Measurements from ENCODE around the gene INSYN2B. TPM values are rescaled to one million over a fixed set of nuclear protein-coding genes. Genes with fewer than 3 reads are reported as not detected.

The INSYN2B gene
- polyA plus RNA-seq, 1 donor (not counting 4 experiments of a cell fraction or from before 2014, with no cell fraction given) = 0.16 TPM

DNA sequence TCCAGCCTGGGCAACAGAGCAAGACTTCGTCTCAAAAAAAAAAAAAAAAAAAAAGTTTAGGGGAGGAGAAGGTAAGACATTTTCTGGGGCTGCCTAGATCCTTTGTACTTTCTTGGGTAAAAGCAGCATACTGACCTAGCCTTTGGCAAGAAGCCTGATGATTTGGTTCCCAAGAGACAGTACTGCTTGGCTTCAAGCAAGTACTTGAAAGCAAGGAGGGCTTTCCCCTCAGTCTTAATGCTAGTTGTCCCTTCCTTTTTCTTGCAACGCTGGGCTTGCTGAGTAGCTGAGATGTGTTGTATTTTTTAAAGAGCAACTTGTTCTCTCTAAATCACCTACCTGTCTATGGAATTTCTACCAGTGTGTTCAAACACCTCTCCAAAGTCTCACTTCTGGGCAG, 76.2 kb downstream of the INSYN2B start:
- Histone ChIP-seq H3K4me3 (ENCODE audit: control insufficient read depth in 2 of 3, extremely low read depth in 1 of 3, insufficient read depth in 2 of 3, low read depth in 1 of 3, low read length in 3 of 3) (no peak overlapping the region), H3K4me2 (ENCODE audit: control insufficient read depth, extremely low read depth, insufficient read depth, low read depth, low read length) (no peak overlapping the region), H3K27ac (ENCODE audit: control insufficient read depth, insufficient read depth, low read length) (no peak overlapping the region), H3K4me1 (ENCODE audit: control insufficient read depth, extremely low read depth, insufficient read depth, low read length) (no peaks in the 10 kb centered on the region), H3K36me3 (ENCODE audit: control insufficient read depth in 2 of 2, extremely low read depth in 1 of 2, insufficient read depth in 2 of 2, low read length in 2 of 2) (no peaks in the 10 kb centered on the region), H2AFZ (ENCODE audit: control insufficient read depth, low read length) (no peak overlapping the region), H4K20me1 (ENCODE audit: control insufficient read depth, extremely low read depth, insufficient read depth, low read length) (no peaks in the 10 kb centered on the region), H3K79me2 (ENCODE audit: control insufficient read depth, insufficient read depth, low read length) (no peaks in the 10 kb centered on the region), H3K27me3 (ENCODE audit: control insufficient read depth, extremely low read depth, insufficient read depth, low read length) (no peaks in the 10 kb centered on the region), H3K9me3 (ENCODE audit: control insufficient read depth, low read depth, low read length) (no peaks in the 10 kb centered on the region), H3K9me1 (ENCODE audit: control insufficient read depth, extremely low read depth, insufficient read depth, low read length) (no peaks in the 10 kb centered on the region), H3K9ac (ENCODE audit: control insufficient read depth, extremely low read depth, insufficient read depth, low read length) (no peak overlapping the region)
- TF ChIP-seq EZH2 (IDR thresholded peaks at IDR 0.05; ENCODE audit: low read length) (no peak), CTCF (optimal IDR thresholded peaks at IDR 0.05 in 1 of 3, IDR thresholded peaks at IDR 0.05 in 1 of 3, conservative IDR thresholded peaks at IDR 0.05 in 1 of 3; ENCODE audit: extremely low read depth in 1 of 3, insufficient read depth in 2 of 3, low read length in 3 of 3) (no peak)
- no peak for DNase-seq (ENCODE audit: low read depth, low spot score)
- no peak for FAIRE-seq
- dilution Hi-C loops (cut with MboI; ENCODE audit: extremely low pct_ligation_motif_present, low sequenced_read_pairs) = no loop called here

DNA sequence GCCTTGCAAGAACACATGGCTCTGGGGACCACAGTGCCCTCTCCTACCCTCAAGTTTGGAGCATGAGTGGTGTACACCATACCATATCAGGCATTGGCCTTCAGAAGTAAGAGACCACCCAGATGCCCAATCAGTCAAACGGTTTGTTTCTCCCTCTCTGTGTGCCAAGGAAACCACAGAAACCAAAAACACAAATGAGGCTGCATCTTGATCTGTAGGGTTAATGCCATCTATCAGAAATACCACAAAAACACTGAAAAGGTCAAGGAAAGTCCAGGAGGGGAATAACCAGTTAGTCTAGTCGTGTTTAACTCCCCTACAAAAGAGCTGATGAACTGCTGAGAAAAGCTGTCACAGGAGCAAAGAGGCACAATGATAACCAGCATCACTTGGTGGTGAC, 78.4 kb downstream of the INSYN2B start:
- no peak for FAIRE-seq
- Histone ChIP-seq H3K4me1 (ENCODE audit: control insufficient read depth, extremely low read depth, insufficient read depth, low read length) (no peaks in the 10 kb centered on the region), H3K4me3 (ENCODE audit: control insufficient read depth in 2 of 3, extremely low read depth in 1 of 3, insufficient read depth in 2 of 3, low read depth in 1 of 3, low read length in 3 of 3) (no peak overlapping the region), H3K27ac (ENCODE audit: control insufficient read depth, insufficient read depth, low read length) (no peak overlapping the region), H2AFZ (ENCODE audit: control insufficient read depth, low read length) (no peak overlapping the region), H3K36me3 (ENCODE audit: control insufficient read depth in 2 of 2, extremely low read depth in 1 of 2, insufficient read depth in 2 of 2, low read length in 2 of 2) (no peaks in the 10 kb centered on the region), H3K27me3 (ENCODE audit: control insufficient read depth, extremely low read depth, insufficient read depth, low read length) (no peaks in the 10 kb centered on the region), H3K9me3 (ENCODE audit: control insufficient read depth, low read depth, low read length) (no peaks in the 10 kb centered on the region), H3K9ac (ENCODE audit: control insufficient read depth, extremely low read depth, insufficient read depth, low read length) (no peak overlapping the region), H3K9me1 (ENCODE audit: control insufficient read depth, extremely low read depth, insufficient read depth, low read length) (no peaks in the 10 kb centered on the region), H4K20me1 (ENCODE audit: control insufficient read depth, extremely low read depth, insufficient read depth, low read length) (no peaks in the 10 kb centered on the region), H3K79me2 (ENCODE audit: control insufficient read depth, insufficient read depth, low read length) (no peaks in the 10 kb centered on the region), H3K4me2 (ENCODE audit: control insufficient read depth, extremely low read depth, insufficient read depth, low read depth, low read length) (no peak overlapping the region)
- TF ChIP-seq EZH2 (IDR thresholded peaks at IDR 0.05; ENCODE audit: low read length) = no peak
- TF ChIP-seq CTCF (optimal IDR thresholded peaks at IDR 0.05 in 1 of 3, IDR thresholded peaks at IDR 0.05 in 1 of 3, conservative IDR thresholded peaks at IDR 0.05 in 1 of 3; ENCODE audit: extremely low read depth in 1 of 3, insufficient read depth in 2 of 3, low read length in 3 of 3) = no peak
- no peak for DNase-seq (ENCODE audit: low read depth, low spot score)
- dilution Hi-C loops (cut with MboI; ENCODE audit: extremely low pct_ligation_motif_present, low sequenced_read_pairs) = no loop called here
